Measurements from ENCODE around the gene NRP1. TPM values are rescaled to one million over a fixed set of nuclear protein-coding genes. Genes with fewer than 3 reads are reported as not detected.

Gene NRP1
- total RNA-seq, 1 experiment from 2014 or later: 3.0 TPM

DNA sequence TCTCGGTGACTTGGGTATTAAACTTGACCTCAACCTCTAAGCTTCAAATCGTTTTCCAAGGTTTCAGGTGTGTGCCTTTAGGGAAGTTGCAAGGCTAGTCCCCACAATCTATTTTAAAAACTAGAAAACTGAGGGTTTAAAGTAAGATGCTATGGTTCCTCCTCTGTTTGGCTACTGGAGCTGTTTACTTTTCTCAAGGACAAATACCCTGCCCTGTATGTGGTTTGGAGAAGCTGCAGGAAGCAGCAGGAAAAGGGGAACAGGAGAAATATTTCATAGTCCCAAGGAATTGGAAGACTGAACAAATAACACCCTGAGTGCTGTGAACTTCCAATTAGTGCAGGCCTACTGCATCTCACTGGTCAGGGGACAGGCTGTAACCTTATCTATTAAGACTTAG, 135.9 kb downstream of the NRP1 start:
- no peak overlapping the region for H3K4me3 Mint-ChIP-seq
- H3K27ac Mint-ChIP-seq: no peak overlapping the region
- no peaks in the 10 kb centered on the region for H3K9me3 Mint-ChIP-seq
- H3K27me3 Mint-ChIP-seq (ENCODE audit: low read depth): no peaks in the 10 kb centered on the region
- ChIA-PET POLR2A (no interaction called here), CTCF (no interaction called here)
- peaks cover 10% of the 10 kb centered on the region for H3K4me1 Mint-ChIP-seq
- TF ChIP-seq, protein P1, sequence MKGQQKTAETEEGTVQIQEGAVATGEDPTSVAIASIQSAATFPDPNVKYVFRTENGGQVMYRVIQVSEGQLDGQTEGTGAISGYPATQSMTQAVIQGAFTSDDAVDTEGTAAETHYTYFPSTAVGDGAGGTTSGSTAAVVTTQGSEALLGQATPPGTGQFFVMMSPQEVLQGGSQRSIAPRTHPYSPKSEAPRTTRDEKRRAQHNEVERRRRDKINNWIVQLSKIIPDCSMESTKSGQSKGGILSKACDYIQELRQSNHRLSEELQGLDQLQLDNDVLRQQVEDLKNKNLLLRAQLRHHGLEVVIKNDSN (CRISPR knock-in tag; IDR thresholded peaks at IDR 0.05): no peak
- TF ChIP-seq ZBTB21 (CRISPR knock-in tag; IDR thresholded peaks at IDR 0.05; ENCODE audit: borderline replicate concordance) (no peak), MXD4 (CRISPR knock-in tag; IDR thresholded peaks at IDR 0.05; ENCODE audit: borderline replicate concordance) (no peak), ZNF512 (CRISPR knock-in tag; IDR thresholded peaks at IDR 0.05; ENCODE audit: borderline replicate concordance) (no peak), GTF2I (CRISPR knock-in tag; conservative IDR thresholded peaks at IDR 0.05) (no peak), TEAD4 (CRISPR knock-in tag; IDR thresholded peaks at IDR 0.05) (no peak)
- no peak for ATAC-seq
- no peak for DNase-seq (ENCODE audit: low spot score)
- no peaks in the 10 kb centered on the region for H3K36me3 Mint-ChIP-seq

- Mint-ChIP-seq H3K4me3 (no peak overlapping the region), H3K36me3 (no peaks in the 10 kb centered on the region), H3K9me3 (no peaks in the 10 kb centered on the region), H3K27ac (no peak overlapping the region), H3K4me1 (peaks cover 19% of the 10 kb centered on the region), H3K27me3 (ENCODE audit: low read depth) (no peaks in the 10 kb centered on the region)
- ATAC-seq (no peak), DNase-seq (ENCODE audit: low spot score) (no peak)
- TF ChIP-seq RELA (CRISPR knock-in tag; IDR thresholded peaks at IDR 0.05; ENCODE audit: borderline replicate concordance): no peak
- TF ChIP-seq, protein P2, sequence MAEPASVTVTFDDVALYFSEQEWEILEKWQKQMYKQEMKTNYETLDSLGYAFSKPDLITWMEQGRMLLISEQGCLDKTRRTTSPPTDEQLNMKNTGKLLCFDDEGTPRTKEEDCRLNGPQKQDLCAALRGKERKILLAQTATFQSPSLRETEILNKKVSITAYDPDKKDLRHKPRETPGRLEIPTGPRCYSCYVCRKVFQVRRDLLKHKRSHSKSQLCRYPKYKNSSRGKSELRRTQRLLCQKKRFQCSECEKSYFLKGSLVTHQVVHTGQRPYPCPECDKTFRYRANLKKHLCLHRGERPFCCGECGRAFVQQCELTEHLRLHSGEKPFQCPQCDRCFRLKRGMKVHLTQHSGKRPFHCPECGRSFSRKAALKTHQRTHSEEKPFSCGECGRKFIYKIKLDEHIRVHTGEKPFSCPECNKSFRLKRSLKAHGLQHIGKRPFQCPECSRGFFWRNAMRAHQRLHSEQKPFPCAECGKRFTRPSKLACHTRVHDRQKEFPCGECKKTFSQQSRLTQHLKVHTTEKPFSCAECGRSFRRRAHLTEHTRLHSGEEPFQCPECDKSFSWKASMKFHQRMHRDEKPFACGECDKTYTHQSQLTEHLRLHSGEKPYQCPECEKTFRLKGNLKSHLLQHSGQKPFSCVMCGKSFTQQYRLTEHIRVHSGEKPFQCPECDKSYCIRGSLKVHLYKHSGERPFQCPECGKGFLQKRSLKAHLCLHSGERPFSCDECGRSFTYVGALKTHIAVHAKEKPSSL (CRISPR knock-in tag; conservative IDR thresholded peaks at IDR 0.05): no peak
- TF ChIP-seq, protein P3, sequence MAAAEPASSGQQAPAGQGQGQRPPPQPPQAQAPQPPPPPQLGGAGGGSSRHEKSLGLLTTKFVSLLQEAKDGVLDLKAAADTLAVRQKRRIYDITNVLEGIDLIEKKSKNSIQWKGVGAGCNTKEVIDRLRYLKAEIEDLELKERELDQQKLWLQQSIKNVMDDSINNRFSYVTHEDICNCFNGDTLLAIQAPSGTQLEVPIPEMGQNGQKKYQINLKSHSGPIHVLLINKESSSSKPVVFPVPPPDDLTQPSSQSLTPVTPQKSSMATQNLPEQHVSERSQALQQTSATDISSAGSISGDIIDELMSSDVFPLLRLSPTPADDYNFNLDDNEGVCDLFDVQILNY (CRISPR knock-in tag; IDR thresholded peaks at IDR 0.05): no peak
- TF ChIP-seq, protein P4, sequence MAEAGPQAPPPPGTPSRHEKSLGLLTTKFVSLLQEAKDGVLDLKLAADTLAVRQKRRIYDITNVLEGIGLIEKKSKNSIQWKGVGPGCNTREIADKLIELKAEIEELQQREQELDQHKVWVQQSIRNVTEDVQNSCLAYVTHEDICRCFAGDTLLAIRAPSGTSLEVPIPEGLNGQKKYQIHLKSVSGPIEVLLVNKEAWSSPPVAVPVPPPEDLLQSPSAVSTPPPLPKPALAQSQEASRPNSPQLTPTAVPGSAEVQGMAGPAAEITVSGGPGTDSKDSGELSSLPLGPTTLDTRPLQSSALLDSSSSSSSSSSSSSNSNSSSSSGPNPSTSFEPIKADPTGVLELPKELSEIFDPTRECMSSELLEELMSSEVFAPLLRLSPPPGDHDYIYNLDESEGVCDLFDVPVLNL (CRISPR knock-in tag; IDR thresholded peaks at IDR 0.05; ENCODE audit: borderline replicate concordance, low read depth): no peak
- TF ChIP-seq GABPB1 (CRISPR knock-in tag; IDR thresholded peaks at IDR 0.05): no peak
- TF ChIP-seq KAT7 (CRISPR knock-in tag; IDR thresholded peaks at IDR 0.05; ENCODE audit: borderline replicate concordance): no peak
- TF ChIP-seq, protein P5, sequence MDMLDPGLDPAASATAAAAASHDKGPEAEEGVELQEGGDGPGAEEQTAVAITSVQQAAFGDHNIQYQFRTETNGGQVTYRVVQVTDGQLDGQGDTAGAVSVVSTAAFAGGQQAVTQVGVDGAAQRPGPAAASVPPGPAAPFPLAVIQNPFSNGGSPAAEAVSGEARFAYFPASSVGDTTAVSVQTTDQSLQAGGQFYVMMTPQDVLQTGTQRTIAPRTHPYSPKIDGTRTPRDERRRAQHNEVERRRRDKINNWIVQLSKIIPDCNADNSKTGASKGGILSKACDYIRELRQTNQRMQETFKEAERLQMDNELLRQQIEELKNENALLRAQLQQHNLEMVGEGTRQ (CRISPR knock-in tag; IDR thresholded peaks at IDR 0.05): no peak
- no peak for TF ChIP-seq MXD4 (CRISPR knock-in tag; IDR thresholded peaks at IDR 0.05; ENCODE audit: borderline replicate concordance)
- TF ChIP-seq ETV6 (CRISPR knock-in tag; IDR thresholded peaks at IDR 0.05): no peak
- TF ChIP-seq, protein P6, sequence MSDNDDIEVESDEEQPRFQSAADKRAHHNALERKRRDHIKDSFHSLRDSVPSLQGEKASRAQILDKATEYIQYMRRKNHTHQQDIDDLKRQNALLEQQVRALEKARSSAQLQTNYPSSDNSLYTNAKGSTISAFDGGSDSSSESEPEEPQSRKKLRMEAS (CRISPR knock-in tag; IDR thresholded peaks at IDR 0.05): no peak
- no peak for TF ChIP-seq ATF2 (CRISPR knock-in tag; IDR thresholded peaks at IDR 0.05; ENCODE audit: borderline replicate concordance, low read depth)
- no peak for TF ChIP-seq CBFB (CRISPR knock-in tag; IDR thresholded peaks at IDR 0.05; ENCODE audit: low read depth)
- CTCF ChIA-PET: interaction anchor here (0.6 to 1.0 kb wide), 2 partner anchors 41 to 1762 kb away, joined by 3 read pairs; no protein-coding TSS in a partner anchor
- POLR2A ChIA-PET: no interaction called here
These were observed 137.6 kb downstream of the NRP1 start for GRCh38 chr10:33196710-33197491.

Data from WTC11 (cell line).